Sigmoid colon (tissue), 4 donors: Measurements from ENCODE around the gene UNC5CL.

Experiments used
- CTCF ChIP-seq, 4 experiments: fragments of 450-650 bp in 3 of 4; fragments of 200-600 bp in 1 of 4; IDR thresholded peaks; one replicate each; pipeline ENCODE4 v1.5.1; 2016 to 2019; ENCODE audit warnings: antibody characterized with exemption in 4 of 4, mild to moderate bottlenecking in 3 of 4, moderate library complexity in 2 of 4
- EP300 ChIP-seq, 4 donors: sonication (generic); formaldehyde crosslinking; IDR thresholded peaks; one replicate each; pipeline ENCODE4 v1.6.1; 2017; ENCODE audit warnings: antibody characterized with exemption in 4 of 4
- POLR2A ChIP-seq, 2 donors: fragments of 450-650 bp; IDR thresholded peaks; one replicate each; pipeline ENCODE4 v1.6.1; 2016; ENCODE audit warnings: antibody characterized with exemption in 2 of 2, mild to moderate bottlenecking in 2 of 2, moderate library complexity in 2 of 2
- POLR2AphosphoS5 ChIP-seq, 4 donors: sonication (generic); formaldehyde crosslinking; IDR thresholded peaks; one replicate each; pipeline ENCODE4 v1.6.1; 2017; ENCODE audit warnings: antibody characterized with exemption in 4 of 4

DNA sequence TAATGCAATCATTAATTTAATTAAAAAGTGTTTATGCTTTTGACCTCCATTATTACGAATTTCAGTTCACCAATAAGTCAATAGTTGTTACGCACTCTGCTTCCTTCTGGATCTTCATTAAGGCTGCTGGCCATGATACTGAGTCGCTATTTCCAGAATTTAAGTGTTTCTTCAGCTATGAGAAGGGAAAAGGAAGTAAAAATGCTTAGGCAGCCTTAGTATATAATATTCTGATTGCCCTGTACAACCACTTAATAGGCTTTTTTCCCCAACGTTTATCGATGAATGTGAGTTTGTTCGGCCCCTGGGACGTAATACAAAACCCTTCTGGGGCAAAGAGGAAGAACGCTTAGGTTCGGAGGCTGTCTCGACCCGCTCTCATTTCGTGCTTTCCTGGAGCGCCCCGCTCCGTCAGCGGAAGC lies 32.5 kb upstream of the UNC5CL start:
- no peak for TF ChIP-seq CTCF (IDR thresholded peaks at IDR 0.05)
- TF ChIP-seq EP300 (IDR thresholded peaks at IDR 0.05), result no peak
- peak in 1 of 4 donors; percentile 86 for TF ChIP-seq POLR2AphosphoS5 (IDR thresholded peaks at IDR 0.05)
- no peak for TF ChIP-seq POLR2A (IDR thresholded peaks at IDR 0.05)
